Neuronal stem cell (in vitro differentiated cells): Measurements from ENCODE around the gene TTC9.

Experiments
- DNase-seq: peaks from one replicate; pipeline ENCODE4 v3.0.0-alpha.2; 2013; ENCODE audit warnings: low spot score
- H2AFZ ChIP-seq: one replicate; pipeline ENCODE4 v1.6.1; 2013; ENCODE audit warnings: mild to moderate bottlenecking, low read length, inconsistent platforms
- H2AK5ac ChIP-seq: 2 replicates; pipeline ENCODE4 v1.6.1; 2013; ENCODE audit warnings: low read depth, mild to moderate bottlenecking, inconsistent platforms, low read length, moderate library complexity, mixed read lengths
- H2BK120ac ChIP-seq: 2 replicates; pipeline ENCODE4 v1.6.1; 2013; ENCODE audit warnings: low read depth, mild to moderate bottlenecking, inconsistent platforms, low read length, moderate library complexity, mixed read lengths
- H2BK12ac ChIP-seq: one replicate; pipeline ENCODE4 v1.6.1; 2013; ENCODE audit warnings: low read length, inconsistent platforms
- H2BK15ac ChIP-seq: 2 replicates; pipeline ENCODE4 v1.6.1; 2013; ENCODE audit warnings: mild to moderate bottlenecking, low read length, inconsistent platforms, mixed read lengths
- H2BK5ac ChIP-seq: one replicate; pipeline ENCODE4 v1.6.1; 2013; ENCODE audit warnings: inconsistent platforms, mild to moderate bottlenecking, low read length, moderate library complexity
- H3K14ac ChIP-seq: one replicate; pipeline ENCODE4 v1.6.1; 2013; ENCODE audit warnings: low read length, inconsistent platforms
- H3K18ac ChIP-seq: 2 replicates; pipeline ENCODE4 v1.6.1; 2013; ENCODE audit warnings: low read length, inconsistent platforms
- H3K23ac ChIP-seq: 2 replicates; pipeline ENCODE4 v1.6.1; 2013; ENCODE audit warnings: low read depth, mild to moderate bottlenecking, mixed read lengths, low read length, inconsistent platforms; ENCODE audit not compliant: poor library complexity
- H3K27ac ChIP-seq: replicated peaks from 3 replicates; pipeline ENCODE4 v1.5.1; 2013; ENCODE audit warnings: low read length, inconsistent platforms
- H3K27me3 ChIP-seq, 3 experiments: 2 replicates each; pipeline ENCODE4 v1.6.1; 2013; ENCODE audit warnings: low read length in 3 of 3, mild to moderate bottlenecking in 2 of 3, inconsistent platforms in 1 of 3, low read depth in 1 of 3, mixed read lengths in 1 of 3, moderate library complexity in 1 of 3; ENCODE audit not compliant: control insufficient read depth in 3 of 3, insufficient read depth in 3 of 3
- H3K36me3 ChIP-seq, 2 donors: replicated peaks in 1 of 2; 2 replicates each; pipeline ENCODE4 v1.6.1; 2013; ENCODE audit warnings: low read length in 2 of 2; ENCODE audit not compliant: control insufficient read depth in 2 of 2, insufficient read depth in 2 of 2
- H3K4ac ChIP-seq: 2 replicates; pipeline ENCODE4 v1.6.1; 2013; ENCODE audit warnings: inconsistent platforms, mild to moderate bottlenecking, low read length, moderate library complexity
- H3K4me1 ChIP-seq, 2 donors: 1 replicate in 1 of 2; 2 replicates in 1 of 2; pipeline ENCODE4 v1.6.1; 2013; ENCODE audit warnings: low read length in 2 of 2, low read depth in 1 of 2; ENCODE audit not compliant: control insufficient read depth in 2 of 2, insufficient read depth in 1 of 2
- H3K4me2 ChIP-seq: one replicate; pipeline ENCODE4 v1.6.1; 2013; ENCODE audit warnings: mild to moderate bottlenecking, low read length, inconsistent platforms; ENCODE audit not compliant: insufficient read depth, poor library complexity, severe bottlenecking
- H3K4me3 ChIP-seq, 2 donors: 2 replicates each; pipeline ENCODE4 v1.5.1; 2013; ENCODE audit warnings: low read length in 2 of 2, mild to moderate bottlenecking in 2 of 2, inconsistent platforms in 1 of 2, moderate library complexity in 1 of 2
- H3K79me1 ChIP-seq: one replicate; pipeline ENCODE4 v1.6.1; 2013; ENCODE audit warnings: low read depth, mild to moderate bottlenecking, inconsistent platforms, low read length, moderate library complexity
- H3K9ac ChIP-seq: one replicate; pipeline ENCODE4 v1.6.1; 2013; ENCODE audit warnings: mild to moderate bottlenecking, low read depth, low read length, inconsistent platforms; ENCODE audit not compliant: poor library complexity
- H3K9me3 ChIP-seq, 2 donors: replicated peaks in 1 of 2; 2 replicates each; pipeline versions ENCODE3 to v1.6.1; 2013; ENCODE audit warnings: low read length in 2 of 2, mild to moderate bottlenecking in 2 of 2, inconsistent platforms in 1 of 2, low read depth in 1 of 2, mixed read lengths in 1 of 2, moderate library complexity in 1 of 2; ENCODE audit not compliant: control insufficient read depth in 2 of 2, insufficient read depth in 1 of 2
- H4K8ac ChIP-seq: one replicate; pipeline ENCODE4 v1.6.1; 2013; ENCODE audit warnings: low read depth, mild to moderate bottlenecking, inconsistent platforms, low read length, moderate library complexity
- H4K91ac ChIP-seq: one replicate; pipeline ENCODE4 v1.6.1; 2013; ENCODE audit warnings: low read length, low read depth, mild to moderate bottlenecking, inconsistent platforms; ENCODE audit not compliant: poor library complexity
- WGBS, 2 donors: extraction: QIAGEN DNeasy Blood & Tissue Kit; methylation state at CpG; one replicate each; pipeline ENCODE4 v1.1.7; 2013; ENCODE audit warnings: missing lambda C conversion rate in 2 of 2, mixed read lengths in 1 of 2; ENCODE audit not compliant: insufficient read length in 2 of 2, insufficient replicate concordance in 1 of 2; ENCODE audit errors: extremely low coverage in 2 of 2; 5-methylcytosine and 5-hydroxymethylcytosine counted together

Gene TTC9

GRCh38 chr14:70666361-70666686 is 24.6 kb downstream of the TTC9 start:
- no peak overlapping the region for H2AK5ac ChIP-seq
- no peak overlapping the region for H2AFZ ChIP-seq
- H3K4ac ChIP-seq: no peak overlapping the region
- no peak overlapping the region for H2BK5ac ChIP-seq
- DNase-seq: no peak
- no CpG with 5 or more reads among the region's 1 CpG for WGBS, 2 donors
- no peaks in the 10 kb centered on the region for H3K27me3 ChIP-seq
- no peak overlapping the region for H2BK15ac ChIP-seq
- no peak overlapping the region for H3K18ac ChIP-seq
- no peak overlapping the region for H3K23ac ChIP-seq
- H3K9ac ChIP-seq: no peak overlapping the region
- no peak overlapping the region for H4K91ac ChIP-seq
- no peaks in the 10 kb centered on the region for H3K79me1 ChIP-seq
- no peak overlapping the region for H2BK12ac ChIP-seq
- H2BK120ac ChIP-seq: no peak overlapping the region
- no peak overlapping the region for H3K14ac ChIP-seq
- H3K4me3 ChIP-seq: no peak overlapping the region
- no peaks in the 10 kb centered on the region for H3K9me3 ChIP-seq
- H3K4me1 ChIP-seq: peaks cover 3 to 12% of the 10 kb centered on the region in 2 donors
- no peak overlapping the region for H3K4me2 ChIP-seq
- no peak overlapping the region for H4K8ac ChIP-seq
- peaks cover 0 to 30% of the 10 kb centered on the region in 2 donors for H3K36me3 ChIP-seq
- no peak overlapping the region for H3K27ac ChIP-seq

GRCh38 chr14:70670992-70671651 is 29.4 kb downstream of the TTC9 start:
- Histone ChIP-seq H2AFZ (no peak overlapping the region), H2BK120ac (no peak overlapping the region), H3K4ac (no peak overlapping the region), H3K9me3 (no peaks in the 10 kb centered on the region), H3K27ac (no peak overlapping the region), H3K36me3 (peaks cover 0 to 33% of the 10 kb centered on the region in 2 donors), H4K91ac (no peak overlapping the region), H3K18ac (peak overlapping the region; percentile 15), H2BK15ac (no peak overlapping the region), H2BK12ac (no peak overlapping the region), H3K23ac (no peak overlapping the region), H2BK5ac (no peak overlapping the region), H3K14ac (no peak overlapping the region), H3K9ac (no peak overlapping the region), H3K79me1 (no peaks in the 10 kb centered on the region), H3K4me1 (peaks cover 0 to 8% of the 10 kb centered on the region in 2 donors), H4K8ac (no peak overlapping the region), H3K4me2 (no peak overlapping the region), H3K27me3 (no peaks in the 10 kb centered on the region), H2AK5ac (no peak overlapping the region), H3K4me3 (no peak overlapping the region)
- no CpG with 5 or more reads among the region's 15 CpGs for WGBS, 2 donors
- no peak for DNase-seq

GRCh38 chr14:70671652-70672644 is 30.2 kb downstream of the TTC9 start:
- Histone ChIP-seq H2BK12ac (no peak overlapping the region), H3K4me1 (peaks cover 0 to 7% of the 10 kb centered on the region in 2 donors), H3K36me3 (peaks cover 0 to 33% of the 10 kb centered on the region in 2 donors), H3K4me2 (no peak overlapping the region), H3K79me1 (no peaks in the 10 kb centered on the region), H2AK5ac (no peak overlapping the region), H4K91ac (no peak overlapping the region), H3K18ac (peak overlapping the region; percentile 20), H3K23ac (no peak overlapping the region), H2BK5ac (no peak overlapping the region), H2BK15ac (no peak overlapping the region), H3K9me3 (no peaks in the 10 kb centered on the region), H3K27me3 (no peaks in the 10 kb centered on the region), H3K9ac (no peak overlapping the region), H3K4me3 (peak overlapping the region in 1 of 2 donors; percentile 51), H3K27ac (no peak overlapping the region), H2AFZ (no peak overlapping the region), H2BK120ac (no peak overlapping the region), H3K4ac (no peak overlapping the region), H4K8ac (no peak overlapping the region), H3K14ac (no peak overlapping the region)
- WGBS, 2 donors: no CpG with 5 or more reads among the region's 12 CpGs
- DNase-seq: peak; percentile 4

GRCh38 chr14:70677341-70677740 is 35.6 kb downstream of the TTC9 start:
- Histone ChIP-seq H3K9ac (no peak overlapping the region), H4K91ac (no peak overlapping the region), H3K27ac (no peak overlapping the region), H3K36me3 (peaks cover 0 to under 1% of the 10 kb centered on the region in 2 donors), H3K4ac (no peak overlapping the region), H3K4me2 (no peak overlapping the region), H3K9me3 (no peaks in the 10 kb centered on the region), H4K8ac (no peak overlapping the region), H3K23ac (no peak overlapping the region), H2BK120ac (no peak overlapping the region), H3K14ac (no peak overlapping the region), H3K18ac (peak overlapping the region; percentile 41), H3K27me3 (no peaks in the 10 kb centered on the region), H2BK15ac (no peak overlapping the region), H2BK12ac (no peak overlapping the region), H3K4me1 (no peaks in the 10 kb centered on the region), H2AK5ac (no peak overlapping the region), H2AFZ (no peak overlapping the region), H2BK5ac (no peak overlapping the region), H3K79me1 (no peaks in the 10 kb centered on the region), H3K4me3 (no peak overlapping the region)
- DNase-seq: no peak
- WGBS, 2 donors: no CpG with 5 or more reads among the region's 6 CpGs
